Subcutaneous adipose tissue (tissue), 4 donors: ENCODE results near the gene RGL4. TPM values are rescaled to one million over a fixed set of nuclear protein-coding genes. Genes with fewer than 3 reads are reported as not detected.

Source experiments
- CTCF ChIP-seq: fragments of 450-650 bp; IDR thresholded peaks from one replicate; pipeline ENCODE4 v1.5.1; 2016; ENCODE audit warnings: low read depth, mild to moderate bottlenecking, control low read depth, antibody characterized with exemption, moderate library complexity
- total RNA-seq, 4 donors: library from RNA; depleted of rRNA; stranded (reverse); fragments of >200 nt; gene quantifications; one replicate each; pipeline ENCODE4 v1.1.0, GENCODE V29; 2016

Gene RGL4
- total RNA-seq, 4 donors from 2014 or later = not detected

GRCh38 chr22:23714596-23715578, 24.1 kb downstream of the RGL4 start:
- no peak for TF ChIP-seq CTCF

GRCh38 chr22:23715806-23716375, 25.1 kb downstream of the RGL4 start:
- no peak for TF ChIP-seq CTCF

GRCh38 chr22:23716811-23717801, 26.3 kb downstream of the RGL4 start:
- TF ChIP-seq CTCF = no peak

GRCh38 chr22:23718371-23719165, 27.8 kb downstream of the RGL4 start:
- no peak for TF ChIP-seq CTCF

GRCh38 chr22:23720855-23721254, 30.0 kb downstream of the RGL4 start:
- no peak for TF ChIP-seq CTCF

GRCh38 chr22:23722160-23722559, 31.3 kb downstream of the RGL4 start:
- no peak for TF ChIP-seq CTCF
